ENCODE measurements around the gene SLC2A2. TPM values are rescaled to one million over a fixed set of nuclear protein-coding genes. Genes with fewer than 3 reads are reported as not detected.

The SLC2A2 gene
- total RNA-seq, 1 experiment from 2014 or later, result 0.09 TPM

DNA sequence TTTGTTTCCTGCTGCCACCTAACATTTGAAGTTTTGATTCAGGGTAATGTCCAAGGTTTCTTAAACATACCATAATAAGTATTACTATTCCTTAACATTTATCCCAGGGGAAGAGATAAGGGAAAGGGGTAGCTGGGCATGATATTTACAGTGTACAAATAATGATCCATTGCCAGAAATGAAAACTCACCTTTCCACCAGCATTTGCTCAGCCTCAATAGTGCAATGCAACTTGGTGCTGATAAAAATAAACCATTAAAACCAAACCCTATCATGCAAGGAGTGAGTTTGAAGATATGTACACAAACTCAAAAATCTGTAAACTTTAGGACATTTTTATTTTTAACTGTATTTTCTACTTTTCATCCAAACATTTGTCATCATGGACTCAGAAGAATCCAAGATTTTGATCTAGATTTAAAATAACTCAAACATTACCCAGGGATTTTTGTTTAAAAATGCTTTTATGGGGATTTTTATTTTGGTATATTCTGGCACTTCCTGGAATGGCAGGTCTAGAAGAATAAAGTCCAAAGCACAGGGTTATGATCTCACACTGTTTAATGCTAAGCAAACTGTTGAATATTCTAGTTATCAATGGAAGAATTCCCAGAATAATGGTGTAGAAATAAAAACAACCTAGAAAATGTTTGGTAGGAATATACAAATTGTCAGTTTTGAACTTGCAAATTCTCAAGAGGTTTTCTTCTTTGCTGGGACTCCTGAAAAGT, 32.5 kb upstream of the SLC2A2 start:
- no TSS peak for BruUV-seq (replicated peaks)
- DNase-seq, result no peak
- TF ChIP-seq, protein P1, sequence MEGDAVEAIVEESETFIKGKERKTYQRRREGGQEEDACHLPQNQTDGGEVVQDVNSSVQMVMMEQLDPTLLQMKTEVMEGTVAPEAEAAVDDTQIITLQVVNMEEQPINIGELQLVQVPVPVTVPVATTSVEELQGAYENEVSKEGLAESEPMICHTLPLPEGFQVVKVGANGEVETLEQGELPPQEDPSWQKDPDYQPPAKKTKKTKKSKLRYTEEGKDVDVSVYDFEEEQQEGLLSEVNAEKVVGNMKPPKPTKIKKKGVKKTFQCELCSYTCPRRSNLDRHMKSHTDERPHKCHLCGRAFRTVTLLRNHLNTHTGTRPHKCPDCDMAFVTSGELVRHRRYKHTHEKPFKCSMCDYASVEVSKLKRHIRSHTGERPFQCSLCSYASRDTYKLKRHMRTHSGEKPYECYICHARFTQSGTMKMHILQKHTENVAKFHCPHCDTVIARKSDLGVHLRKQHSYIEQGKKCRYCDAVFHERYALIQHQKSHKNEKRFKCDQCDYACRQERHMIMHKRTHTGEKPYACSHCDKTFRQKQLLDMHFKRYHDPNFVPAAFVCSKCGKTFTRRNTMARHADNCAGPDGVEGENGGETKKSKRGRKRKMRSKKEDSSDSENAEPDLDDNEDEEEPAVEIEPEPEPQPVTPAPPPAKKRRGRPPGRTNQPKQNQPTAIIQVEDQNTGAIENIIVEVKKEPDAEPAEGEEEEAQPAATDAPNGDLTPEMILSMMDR (IDR thresholded peaks at IDR 0.05; ENCODE audit: unreplicated experiment), result no peak
- intact Hi-C loops (cut with micrococcal nuclease; ENCODE audit: unreplicated experiment), result no loop called here
- Mint-ChIP-seq H3K27me3 (ENCODE audit: unreplicated experiment) (no peaks in the 10 kb centered on the region), H3K4me3 (ENCODE audit: low read depth, unreplicated experiment) (no peak overlapping the region), H3K4me1 (ENCODE audit: low read depth, unreplicated experiment) (no peaks in the 10 kb centered on the region), H3K9me3 (ENCODE audit: low read depth, unreplicated experiment) (no peaks in the 10 kb centered on the region), H3K36me3 (ENCODE audit: insufficient read depth, unreplicated experiment) (no peaks in the 10 kb centered on the region), H3K27ac (ENCODE audit: unreplicated experiment) (no peak overlapping the region)
- CTCF ChIA-PET, result interaction anchor here (1.2 kb wide), 1 partner anchor 30 kb away, joined by 3 read pairs; no protein-coding TSS in a partner anchor

DNA sequence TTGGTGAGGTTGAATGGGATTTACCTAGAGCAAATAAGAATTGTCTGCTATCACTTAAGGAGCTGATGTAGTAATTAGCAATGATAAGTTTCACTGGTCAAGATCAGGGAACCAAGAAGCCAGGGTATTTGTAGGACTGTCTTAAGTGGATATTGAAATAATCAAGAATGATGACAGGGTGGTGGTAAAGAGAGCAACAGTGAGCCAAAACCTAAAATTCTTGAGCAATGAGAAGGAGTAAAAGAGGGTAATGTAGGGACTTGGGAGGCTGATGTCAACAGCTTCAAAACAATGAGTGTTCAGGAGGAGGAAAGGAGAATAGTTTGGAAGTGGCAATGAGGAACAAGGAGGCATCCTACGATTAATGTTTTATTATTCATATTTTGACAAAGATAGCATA, 31.5 kb upstream of the SLC2A2 start:
- intact Hi-C loops (cut with micrococcal nuclease; ENCODE audit: unreplicated experiment), result no loop called here
- CTCF ChIA-PET, result no interaction called here
- Mint-ChIP-seq H3K4me1 (ENCODE audit: low read depth, unreplicated experiment) (no peaks in the 10 kb centered on the region), H3K27ac (ENCODE audit: unreplicated experiment) (no peak overlapping the region), H3K36me3 (ENCODE audit: insufficient read depth, unreplicated experiment) (no peaks in the 10 kb centered on the region), H3K4me3 (ENCODE audit: low read depth, unreplicated experiment) (no peak overlapping the region), H3K9me3 (ENCODE audit: low read depth, unreplicated experiment) (no peaks in the 10 kb centered on the region), H3K27me3 (ENCODE audit: unreplicated experiment) (no peaks in the 10 kb centered on the region)
- TF ChIP-seq, protein P1 (IDR thresholded peaks at IDR 0.05; ENCODE audit: unreplicated experiment), result no peak
- no peak for DNase-seq
- no TSS peak for BruUV-seq (replicated peaks)

DNA sequence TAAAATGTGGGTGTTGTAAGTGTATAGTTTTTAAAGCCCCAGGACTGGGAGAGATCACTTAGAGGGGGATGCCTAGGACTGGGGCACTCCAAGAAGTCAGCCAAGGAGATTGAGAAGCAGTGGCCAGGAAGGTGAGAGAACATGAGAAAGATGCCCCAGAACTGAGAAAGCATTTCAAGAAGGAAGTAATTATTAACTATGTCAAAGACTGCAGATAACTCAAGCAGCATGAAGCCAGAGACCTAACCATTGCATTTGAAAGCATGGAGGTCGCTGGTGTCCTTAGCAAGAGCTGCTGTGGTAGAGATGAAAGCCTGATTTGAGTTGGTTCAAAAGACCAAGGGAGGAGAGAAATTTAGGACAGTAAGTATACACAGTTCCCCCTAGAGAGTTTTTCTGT, 30.6 kb upstream of the SLC2A2 start:
- no peak for DNase-seq
- CTCF ChIA-PET, result no interaction called here
- intact Hi-C loops (cut with micrococcal nuclease; ENCODE audit: unreplicated experiment), result no loop called here

DNA sequence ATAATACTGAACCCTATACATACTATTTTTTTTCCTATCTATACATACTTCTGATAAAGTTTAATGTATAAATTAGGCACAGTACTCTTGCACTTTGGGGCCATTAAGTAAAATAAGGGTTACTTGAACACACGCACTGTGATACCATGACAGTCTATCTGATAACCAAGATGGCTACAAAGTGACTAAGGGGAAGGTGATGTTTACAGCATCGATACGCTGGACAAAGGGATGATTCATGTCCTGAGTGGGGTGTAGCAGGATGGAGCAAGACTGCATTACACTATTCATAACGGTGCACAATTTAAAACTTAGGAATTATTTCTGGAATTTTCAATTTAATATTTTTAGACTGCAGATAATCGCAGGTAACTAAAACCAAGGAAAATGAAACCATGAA, 30.0 kb upstream of the SLC2A2 start:
- intact Hi-C loops (cut with micrococcal nuclease; ENCODE audit: unreplicated experiment), result no loop called here
- Mint-ChIP-seq H3K27ac (ENCODE audit: unreplicated experiment) (no peak overlapping the region), H3K4me1 (ENCODE audit: low read depth, unreplicated experiment) (no peaks in the 10 kb centered on the region), H3K9me3 (ENCODE audit: low read depth, unreplicated experiment) (no peaks in the 10 kb centered on the region), H3K4me3 (ENCODE audit: low read depth, unreplicated experiment) (no peak overlapping the region), H3K36me3 (ENCODE audit: insufficient read depth, unreplicated experiment) (no peaks in the 10 kb centered on the region), H3K27me3 (ENCODE audit: unreplicated experiment) (no peaks in the 10 kb centered on the region)
- CTCF ChIA-PET, result no interaction called here
- DNase-seq, result no peak
- TF ChIP-seq, protein P1 (IDR thresholded peaks at IDR 0.05; ENCODE audit: unreplicated experiment), result no peak
- no TSS peak for BruUV-seq (replicated peaks)

More for the DNA sequence above, 30.6 kb upstream of the SLC2A2 start:
- H3K4me1 Mint-ChIP-seq (ENCODE audit: low read depth, unreplicated experiment), result no peaks in the 10 kb centered on the region
- no peaks in the 10 kb centered on the region for H3K27me3 Mint-ChIP-seq (ENCODE audit: unreplicated experiment)
- no TSS peak for BruUV-seq (replicated peaks)
- no peak overlapping the region for H3K27ac Mint-ChIP-seq (ENCODE audit: unreplicated experiment)
- TF ChIP-seq, protein P1 (IDR thresholded peaks at IDR 0.05; ENCODE audit: unreplicated experiment), result no peak
- no peak overlapping the region for H3K4me3 Mint-ChIP-seq (ENCODE audit: low read depth, unreplicated experiment)
- H3K36me3 Mint-ChIP-seq (ENCODE audit: insufficient read depth, unreplicated experiment), result no peaks in the 10 kb centered on the region
- no peaks in the 10 kb centered on the region for H3K9me3 Mint-ChIP-seq (ENCODE audit: low read depth, unreplicated experiment)
